T-helper 22 cell (primary cell): ENCODE measurements around the gene ZSCAN25.
"Not testable (repeated sequence)": the region's sequence is repeated elsewhere in the genome, so short reads cannot be mapped to it uniquely, and the experiment has no call there.

ENCODE experiments used
- DNase-seq: peaks from one replicate; pipeline ENCODE4 v3.0.0-alpha.2; 2020; ENCODE audit warnings: low read depth

The ZSCAN25 gene

DNA sequence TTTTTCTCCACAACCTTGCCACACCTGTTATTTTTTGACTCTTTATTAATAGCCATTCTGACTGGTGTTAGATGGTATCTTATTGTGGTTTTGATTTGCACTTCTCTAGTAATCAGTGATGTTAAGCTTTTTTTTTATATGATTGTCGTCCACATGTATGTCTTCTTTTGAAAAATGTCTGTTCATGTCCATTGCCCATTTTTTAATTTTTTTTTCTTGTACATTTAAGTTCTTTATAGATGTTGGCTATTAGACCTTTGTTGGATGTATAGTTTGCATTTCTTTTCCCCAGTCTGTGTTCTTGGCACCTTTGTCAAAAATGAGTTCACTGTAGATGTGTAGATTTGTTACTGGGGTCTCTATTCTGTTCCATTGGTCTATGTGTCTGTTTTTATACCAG is 28.8 kb downstream of the ZSCAN25 start:
- DNase-seq: no peak

DNA sequence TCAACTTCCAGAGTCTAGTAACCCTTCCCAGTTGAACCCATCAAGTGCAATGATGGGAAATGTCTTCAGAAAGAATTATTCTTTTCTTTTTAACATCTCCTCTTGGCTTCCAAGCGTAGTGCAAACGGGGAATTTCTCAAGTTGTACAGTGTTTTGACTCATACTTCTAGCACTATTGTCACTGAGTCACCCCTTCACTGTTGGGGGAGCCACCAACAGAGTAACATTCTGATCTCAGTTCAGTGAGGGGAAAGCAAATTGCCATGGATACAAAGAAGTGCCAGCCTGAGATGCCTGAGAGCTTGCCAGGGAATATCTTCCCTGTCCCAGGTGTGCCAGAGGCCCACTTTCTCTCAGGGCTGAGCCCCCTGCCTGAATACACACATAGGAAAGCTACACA is 32.1 kb downstream of the ZSCAN25 start:
- DNase-seq: no peak

DNA sequence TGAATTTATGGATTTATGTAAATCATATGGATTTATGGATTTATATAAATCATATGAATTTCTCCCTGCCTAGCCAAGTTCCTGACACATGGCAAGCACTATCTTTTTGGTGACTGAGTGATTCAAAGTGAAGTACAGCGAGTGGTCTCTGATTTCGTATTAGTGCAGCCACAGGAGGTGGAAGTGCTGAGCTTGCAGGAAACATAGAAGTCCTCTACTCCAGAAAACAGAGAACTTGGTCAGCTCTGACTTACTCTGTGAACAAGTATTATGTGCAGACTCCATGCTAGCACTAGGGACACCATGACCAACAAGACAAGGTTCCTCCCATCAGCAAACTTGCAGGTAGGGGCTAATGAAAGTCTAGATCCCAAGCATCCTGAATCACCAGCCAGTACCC is 34.5 kb downstream of the ZSCAN25 start:
- DNase-seq: no peak

DNA sequence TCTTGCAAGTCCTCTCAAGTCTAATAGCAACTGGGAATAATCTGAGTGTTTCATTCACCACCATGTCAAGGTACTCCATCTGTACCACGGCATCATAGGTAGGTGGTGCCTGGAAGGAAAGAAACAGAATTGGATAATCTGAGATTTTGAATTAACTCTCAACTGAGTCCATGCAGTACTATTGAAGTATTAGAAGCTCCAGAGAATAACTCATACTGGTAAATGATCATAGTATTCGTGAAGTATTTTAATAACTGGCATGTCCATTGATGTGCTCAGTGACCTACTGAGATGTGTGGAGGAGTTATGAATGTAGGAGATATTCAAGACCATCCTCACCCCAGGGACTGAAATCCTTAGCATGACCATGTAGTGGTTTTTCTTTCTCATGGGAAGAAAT is 35.9 kb downstream of the ZSCAN25 start:
- no peak for DNase-seq

DNA sequence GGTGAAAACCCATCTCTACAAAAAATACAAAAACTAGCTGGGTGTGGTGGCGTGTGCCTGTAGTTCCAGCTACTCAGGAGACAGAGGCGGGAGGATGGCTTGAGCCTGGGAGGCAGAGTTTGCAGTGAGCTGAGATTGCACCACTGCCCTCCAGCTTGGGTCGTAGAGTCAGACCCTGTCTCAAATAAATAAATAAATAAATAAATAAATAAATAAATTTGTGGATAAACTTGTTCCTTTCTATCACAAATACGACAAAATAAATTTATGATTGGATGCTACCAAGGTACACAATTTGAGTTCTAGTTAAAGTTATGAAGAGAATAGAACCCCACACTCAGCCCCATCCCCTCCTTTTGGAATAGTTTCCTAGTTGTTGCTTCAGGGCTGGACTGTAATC is 36.5 kb downstream of the ZSCAN25 start:
- not testable (repeated sequence) for DNase-seq

DNA sequence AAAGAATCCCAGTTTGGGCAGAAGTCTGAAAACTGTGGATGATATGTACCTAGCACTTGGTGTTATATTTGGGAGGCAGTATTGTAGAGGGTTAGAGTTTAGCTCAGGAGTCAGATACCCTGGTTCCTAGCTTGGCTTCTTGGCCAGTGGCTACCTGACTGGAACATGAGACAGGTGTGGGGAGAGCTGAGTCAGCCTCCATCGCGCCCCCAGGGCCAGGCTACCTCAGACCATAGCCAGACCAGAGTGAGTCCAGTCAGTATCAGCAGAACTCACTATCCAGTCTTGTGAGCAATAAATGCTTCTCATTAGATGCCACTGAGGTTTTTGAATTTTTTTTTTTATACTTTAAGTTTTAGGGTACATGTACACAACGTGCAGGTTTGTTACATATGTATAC is 37.0 kb downstream of the ZSCAN25 start:
- DNase-seq: no peak

DNA sequence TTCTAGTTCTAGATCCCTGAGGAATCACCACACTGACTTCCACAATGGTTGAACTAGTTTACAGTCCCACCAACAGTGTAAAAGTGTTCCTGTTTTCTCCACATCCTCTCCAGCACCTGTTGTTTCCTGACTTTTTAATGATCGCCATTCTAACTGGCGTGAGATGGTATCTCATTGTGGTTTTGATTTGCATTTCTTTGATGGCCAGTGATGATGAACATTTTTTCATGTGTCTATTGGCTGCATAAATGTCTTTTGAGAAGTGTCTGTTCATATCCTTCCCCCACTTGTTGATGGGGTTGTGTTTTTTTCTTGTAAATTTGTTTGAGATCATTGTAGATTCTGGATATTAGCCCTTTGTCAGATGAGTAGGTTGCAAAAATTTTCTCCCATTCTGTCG is 37.9 kb downstream of the ZSCAN25 start:
- not testable (repeated sequence) for DNase-seq

DNA sequence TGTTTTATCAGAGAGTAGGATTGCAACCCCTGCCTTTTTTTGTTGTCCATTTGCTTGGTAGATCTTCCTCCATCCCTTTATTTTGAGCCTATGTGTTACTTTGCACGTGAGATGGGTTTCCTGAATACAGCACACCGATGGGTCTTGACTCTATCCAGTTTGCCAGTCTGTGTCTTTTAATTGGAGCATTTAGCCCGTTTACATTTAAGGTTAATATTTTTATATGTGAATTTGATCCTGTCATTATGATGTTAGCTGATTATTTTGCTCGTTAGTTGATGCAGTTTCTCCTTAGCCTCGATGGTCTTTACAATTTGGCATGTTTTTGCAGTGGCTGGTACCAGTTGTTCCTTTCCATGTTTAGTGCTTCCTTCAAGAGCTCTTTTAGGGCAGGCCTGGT is 41.1 kb downstream of the ZSCAN25 start:
- not testable (repeated sequence) for DNase-seq

DNA sequence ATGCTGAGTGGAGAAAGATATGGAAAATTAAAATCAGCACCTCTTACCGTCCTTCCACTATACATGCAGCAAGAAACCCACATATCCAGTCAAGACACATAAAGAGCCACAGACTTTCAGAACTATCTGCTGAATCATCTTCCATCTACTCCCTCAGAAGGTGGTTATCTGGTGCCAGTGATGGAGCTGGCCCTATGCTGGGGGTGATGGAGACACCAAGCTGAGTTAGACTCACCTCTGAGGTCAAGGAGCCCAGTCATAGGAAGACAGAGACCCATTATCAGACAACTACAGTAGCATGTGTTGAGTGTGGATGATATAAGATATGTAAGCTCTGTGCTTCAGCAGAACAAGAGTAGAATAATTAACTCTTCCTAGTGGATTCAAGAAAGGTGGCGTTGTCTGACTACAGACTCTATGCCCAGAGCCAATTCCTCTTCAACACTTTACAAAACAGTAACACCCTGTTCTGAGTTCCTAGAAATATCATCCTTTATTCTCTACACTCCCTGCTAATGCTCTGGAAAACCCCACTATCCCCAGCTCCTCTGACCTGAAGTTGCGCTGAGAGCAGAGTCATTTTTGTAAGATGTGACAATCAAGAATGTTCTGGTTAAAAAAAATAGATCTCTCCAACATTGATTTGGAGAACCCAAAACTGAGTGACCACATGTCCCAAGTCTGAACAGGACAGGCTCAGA is 48.7 kb downstream of the ZSCAN25 start:
- DNase-seq: no peak

DNA sequence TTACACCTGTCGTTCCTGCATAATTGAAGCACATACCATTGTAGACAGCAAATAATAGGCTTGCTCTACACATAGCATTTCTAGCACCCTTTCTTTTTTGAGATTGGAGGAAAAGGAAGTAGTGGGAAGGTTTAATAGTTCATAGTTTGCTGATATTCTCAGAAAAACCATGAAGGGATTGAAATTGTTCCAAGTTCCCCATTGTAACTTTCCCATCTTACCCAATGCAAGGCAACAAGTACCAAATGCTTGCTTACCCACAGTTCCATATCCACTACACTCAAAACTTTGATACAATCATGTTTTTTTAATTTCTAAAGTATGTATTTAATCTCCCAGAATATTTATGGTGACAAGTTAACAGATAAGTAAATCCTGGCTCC is 49.3 kb downstream of the ZSCAN25 start:
- no peak for DNase-seq

DNA sequence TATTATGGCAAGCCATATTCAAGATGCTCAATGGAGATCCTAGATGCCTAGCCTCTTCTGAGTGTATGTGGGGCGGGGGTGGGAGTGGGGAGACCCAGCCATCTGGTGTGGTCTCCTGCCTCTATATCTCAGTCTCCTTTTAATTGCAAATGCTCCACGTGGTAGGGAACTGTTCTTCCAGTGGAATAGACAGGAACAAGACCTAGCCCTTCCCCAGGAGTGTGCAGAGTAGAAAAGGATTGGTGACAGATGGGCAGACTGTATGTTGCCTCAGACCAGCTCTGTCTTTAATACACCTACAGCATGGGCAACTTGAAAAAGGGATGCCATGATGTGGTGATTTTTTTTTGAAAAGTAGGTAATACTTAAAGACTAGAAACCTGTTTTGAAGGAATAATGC is 50.4 kb downstream of the ZSCAN25 start:
- no peak for DNase-seq

DNA sequence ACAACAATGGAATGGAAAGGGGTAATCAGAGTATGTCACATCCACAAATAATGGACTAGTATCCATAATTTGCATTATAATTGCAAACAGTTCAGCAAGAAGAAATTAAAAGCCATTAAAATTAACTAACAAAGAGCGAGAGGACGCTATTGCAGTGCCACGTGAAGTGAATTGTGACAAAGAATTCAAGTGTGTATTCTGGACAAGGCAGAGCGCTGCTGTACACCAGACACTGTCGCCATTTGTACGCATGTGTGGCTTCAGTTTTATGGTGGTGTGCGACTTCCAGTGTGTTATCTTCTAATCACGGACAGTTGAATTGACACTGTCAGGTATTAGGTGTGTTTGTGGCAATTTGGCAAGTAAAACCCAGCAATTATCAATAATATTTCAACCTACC is 51.8 kb downstream of the ZSCAN25 start:
- DNase-seq: no peak

DNA sequence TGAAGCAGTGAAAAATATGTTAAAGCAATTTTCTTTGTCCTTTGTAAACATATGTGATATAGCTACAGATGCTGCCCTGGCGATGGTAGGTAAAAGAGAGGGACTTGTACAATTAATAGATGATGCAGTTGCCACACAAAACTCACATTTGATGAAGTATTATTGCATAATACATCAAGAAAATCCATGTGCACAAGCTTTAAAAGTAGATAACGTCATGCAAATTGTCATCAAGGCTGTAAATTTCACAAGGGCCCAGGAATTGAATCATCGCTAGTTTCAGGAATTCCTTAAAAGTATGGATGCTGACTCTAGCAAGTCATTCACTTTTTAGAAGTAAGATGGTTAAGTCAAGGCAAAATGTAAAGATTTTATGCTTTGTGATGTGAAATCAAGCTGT is 53.0 kb downstream of the ZSCAN25 start:
- no peak for DNase-seq

DNA sequence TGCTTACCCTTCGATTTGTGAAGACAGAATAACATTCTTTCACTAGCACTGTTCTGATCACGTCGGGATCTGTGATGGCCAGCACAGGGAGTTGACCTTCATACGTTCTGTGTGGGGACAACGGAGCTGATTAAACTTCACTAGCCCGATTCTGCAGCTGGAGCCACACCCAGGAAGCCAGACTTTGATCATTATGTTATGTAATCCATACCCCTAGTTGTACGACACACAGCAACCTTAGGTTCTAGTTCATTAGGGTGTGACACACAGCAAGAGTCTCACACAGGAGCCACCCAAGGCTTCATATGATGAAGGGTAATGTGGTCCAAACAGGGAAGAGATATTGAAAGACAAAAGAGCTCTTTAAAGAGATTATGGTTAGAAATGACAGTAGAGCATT is 55.8 kb downstream of the ZSCAN25 start:
- no peak for DNase-seq

DNA sequence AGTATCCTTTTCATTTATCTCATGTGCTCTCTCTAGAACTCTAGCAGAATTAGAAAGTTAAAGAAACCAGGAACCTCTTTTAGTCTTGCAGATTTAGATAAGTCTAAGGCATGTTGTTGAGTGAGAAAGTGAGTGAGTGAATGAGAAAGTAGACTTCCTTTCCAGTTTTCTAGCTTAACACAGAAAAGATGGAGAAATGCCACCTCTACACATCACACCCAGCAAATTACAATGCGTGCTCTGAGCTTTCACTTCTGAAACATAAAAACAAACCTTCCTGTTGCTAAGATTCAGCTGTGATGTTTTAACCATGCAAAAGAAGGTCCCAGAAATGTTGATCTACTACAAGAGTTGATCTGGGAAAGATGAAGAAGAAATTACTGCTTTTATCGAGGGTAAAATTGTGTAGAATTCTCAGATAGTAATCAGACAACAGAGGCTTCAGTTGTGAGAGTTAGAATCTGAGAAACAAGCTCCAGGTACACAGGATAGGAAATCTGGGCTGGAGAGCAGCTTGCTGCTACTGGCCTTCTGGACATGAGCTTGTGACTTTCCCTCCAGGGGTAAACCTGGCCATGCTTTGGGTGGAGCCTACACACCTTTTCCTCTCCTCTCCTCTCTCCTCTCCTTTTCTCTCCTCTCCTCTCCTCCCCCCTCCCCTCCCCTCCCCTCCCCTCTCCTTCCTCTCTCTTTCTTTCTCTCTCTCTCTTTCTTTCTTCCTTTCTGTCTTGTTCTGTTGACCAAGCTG is 58.4 kb downstream of the ZSCAN25 start:
- DNase-seq: no peak

DNA sequence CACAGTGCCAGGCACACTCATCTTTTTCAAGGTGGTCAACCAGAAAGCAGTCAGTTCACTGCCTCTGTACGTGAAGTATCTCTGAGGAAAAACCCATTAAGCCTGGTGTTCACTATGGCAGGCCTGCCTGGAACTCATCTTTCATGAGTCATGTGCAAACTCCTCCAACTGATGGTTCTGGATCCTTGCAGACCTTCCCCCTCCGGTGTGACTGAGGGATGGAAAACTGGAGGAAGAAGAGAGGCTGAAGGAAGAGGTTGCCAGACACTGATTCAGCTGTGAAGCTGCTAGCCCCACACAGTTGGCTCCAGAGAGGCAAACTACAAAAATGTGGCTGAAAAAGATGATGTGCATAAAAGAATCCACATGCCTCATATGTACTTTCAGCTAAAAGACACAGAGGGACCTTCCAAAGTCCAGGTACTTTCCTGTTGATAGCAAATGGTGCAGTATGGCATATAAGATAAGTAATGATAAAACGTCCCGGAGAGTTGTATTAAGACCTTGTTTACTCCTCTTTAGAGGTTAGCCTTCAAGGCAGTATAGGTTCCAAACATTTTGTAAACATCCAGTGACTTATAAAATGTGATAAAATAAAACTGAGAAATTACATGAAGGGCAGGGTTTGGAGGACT is 60.4 kb downstream of the ZSCAN25 start:
- DNase-seq: no peak

DNA sequence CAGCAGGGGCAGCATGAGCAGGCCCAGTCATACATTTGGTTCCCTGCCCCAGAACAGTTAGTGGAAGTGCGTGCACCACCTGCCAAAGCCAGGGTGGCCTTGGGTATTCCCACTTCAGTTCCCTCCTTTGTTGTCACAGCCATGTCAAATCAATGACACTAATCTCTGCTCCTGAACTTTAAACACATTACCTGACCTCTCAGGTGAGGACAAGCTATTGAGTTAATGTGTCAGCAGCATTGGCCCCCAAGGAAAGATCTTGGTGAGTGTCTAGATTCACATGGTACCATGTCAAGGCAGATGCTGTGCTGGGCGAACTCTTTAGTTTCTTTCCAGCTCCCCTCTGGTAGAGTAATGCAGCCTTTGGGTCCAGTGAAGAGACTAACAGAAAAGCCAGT is 60.9 kb downstream of the ZSCAN25 start:
- DNase-seq: no peak

DNA sequence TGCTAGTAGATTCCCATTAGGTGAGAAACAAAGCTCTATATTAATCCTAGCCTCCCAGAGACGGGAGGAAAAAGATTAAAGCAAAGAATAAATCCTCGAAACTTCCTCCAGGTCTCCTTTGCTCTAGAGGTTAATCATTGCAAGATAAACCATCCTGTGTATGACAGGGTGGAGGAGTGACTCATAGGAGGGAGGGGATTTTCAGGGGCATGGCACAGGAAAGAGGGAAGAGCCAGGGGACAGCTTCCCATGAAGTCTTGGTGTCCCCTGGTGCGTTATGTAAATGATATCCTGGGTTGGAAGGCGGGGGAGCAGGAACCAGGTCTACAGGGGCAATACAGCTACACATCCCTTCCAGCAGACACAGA is 62.3 kb downstream of the ZSCAN25 start:
- DNase-seq: no peak

DNA sequence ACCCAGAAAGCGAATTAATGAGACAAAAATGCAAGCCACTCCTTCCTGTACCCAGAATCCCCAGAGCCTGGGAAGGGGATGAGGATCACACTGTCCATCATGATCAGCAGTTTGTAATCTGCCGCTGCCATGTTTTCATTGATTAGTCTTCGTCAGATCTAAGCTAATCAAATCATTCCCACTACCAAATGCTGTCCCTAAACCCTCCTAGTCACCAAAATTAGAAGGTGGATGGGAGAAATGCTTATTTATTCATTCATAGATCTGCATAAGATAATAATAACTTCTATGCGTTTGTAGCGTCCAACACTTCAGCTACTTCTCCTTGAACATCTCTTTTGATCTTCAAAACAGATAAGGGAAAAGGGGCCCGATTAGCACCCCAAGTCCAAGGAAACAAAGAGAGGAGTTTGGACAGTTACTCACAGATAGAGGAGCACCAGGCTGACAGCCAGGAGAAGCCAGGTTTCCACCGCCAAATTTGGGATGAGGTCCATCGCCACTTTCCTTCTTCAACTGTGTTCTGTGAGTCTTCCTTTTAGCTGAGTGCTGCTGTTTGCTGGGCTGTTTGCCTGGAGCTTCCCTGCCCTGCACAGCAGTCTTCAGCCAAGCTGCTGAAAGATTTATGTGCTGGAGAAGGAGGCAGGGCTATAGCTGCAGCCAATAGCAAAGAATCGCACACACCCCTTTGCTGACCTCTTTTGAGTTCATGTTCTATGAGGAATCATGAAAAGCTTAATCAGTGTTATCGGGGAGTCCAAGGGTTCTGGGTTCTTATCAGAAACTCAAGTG is 62.9 kb downstream of the ZSCAN25 start, which contains the start of gene CYP3A5:
Gene CYP3A5, minus strand, starts transcription at position 597 of the 792 bp plus-strand sequence. Its CDS starts 100 bp downstream, at position 497.
- DNase-seq: no peak
